Activated CD4-positive, CD25-positive, alpha-beta regulatory T cell (primary cell): ENCODE results near the gene WARS2.

ENCODE experiments used
- DNase-seq, 4 experiments: peaks; one replicate each; lab custom pipeline; 2025; lab: John Stamatoyannopoulos, UW

Gene WARS2

GRCh38 chr1:118984086-118984721, 156.2 kb downstream of the WARS2 start:
- DNase-seq = no peak

GRCh38 chr1:118983558-118984041, 156.9 kb downstream of the WARS2 start:
- no peak for DNase-seq

- DNase-seq = no peak
These were observed 157.5 kb downstream of the WARS2 start for GRCh38 chr1:118982821-118983557.

GRCh38 chr1:118982266-118982665, 158.2 kb downstream of the WARS2 start:
- no peak for DNase-seq

GRCh38 chr1:118981436-118981835, 159.0 kb downstream of the WARS2 start:
- DNase-seq = no peak
